OCI-M1 (cell line): ENCODE measurements around the gene PTPRQ.

Source experiments
- DNase-seq: peaks from one replicate; lab custom pipeline; 2025; lab: John Stamatoyannopoulos, UW

The PTPRQ gene

GRCh38 chr12:80643961-80644360, 199.9 kb downstream of the PTPRQ start:
- DNase-seq, result no peak

DNA sequence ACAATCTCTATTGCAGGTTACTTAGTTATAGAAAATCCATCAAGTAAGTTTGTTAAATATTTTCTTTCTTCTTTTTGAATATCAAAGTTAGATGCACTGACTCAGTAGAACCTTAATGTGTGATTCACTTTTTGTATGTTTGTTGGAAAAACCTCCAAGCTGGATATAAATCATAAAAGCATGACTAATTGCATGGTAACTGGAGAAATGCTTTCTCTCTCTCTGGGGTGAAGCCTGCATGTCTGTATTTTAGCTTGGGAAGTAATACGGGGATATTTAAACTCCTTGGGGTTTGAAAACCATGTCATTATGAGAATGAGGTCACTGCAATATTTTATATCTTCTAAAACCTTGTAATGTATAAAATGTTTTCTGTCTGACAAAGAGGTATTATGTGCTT, 204.8 kb downstream of the PTPRQ start:
- DNase-seq, result no peak

- DNase-seq, result no peak
These were observed 211.7 kb downstream of the PTPRQ start for GRCh38 chr12:80655751-80656150.

GRCh38 chr12:80659512-80660063, 215.6 kb downstream of the PTPRQ start:
- DNase-seq, result no peak

DNA sequence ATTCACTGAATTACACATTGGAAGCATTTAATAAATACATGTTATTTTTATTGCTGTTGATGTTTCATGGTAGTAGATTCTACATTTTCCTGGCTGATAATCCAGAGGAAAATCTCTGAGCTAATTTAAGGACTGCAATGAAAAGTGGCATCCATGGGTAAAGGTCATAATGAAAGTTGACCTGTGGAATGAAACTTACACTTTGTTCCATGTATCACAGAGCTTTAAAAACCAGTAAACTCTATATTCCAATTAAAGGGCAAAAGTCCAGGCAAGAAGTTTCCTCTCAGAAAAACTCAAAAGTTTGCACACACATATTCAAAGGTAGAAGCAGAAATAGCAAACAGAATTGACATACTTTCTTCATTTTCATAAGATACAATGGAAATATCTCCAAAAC, 218.6 kb downstream of the PTPRQ start:
- DNase-seq, result no peak

- no peak for DNase-seq
These were observed 226.2 kb downstream of the PTPRQ start for GRCh38 chr12:80670214-80670613.

DNA sequence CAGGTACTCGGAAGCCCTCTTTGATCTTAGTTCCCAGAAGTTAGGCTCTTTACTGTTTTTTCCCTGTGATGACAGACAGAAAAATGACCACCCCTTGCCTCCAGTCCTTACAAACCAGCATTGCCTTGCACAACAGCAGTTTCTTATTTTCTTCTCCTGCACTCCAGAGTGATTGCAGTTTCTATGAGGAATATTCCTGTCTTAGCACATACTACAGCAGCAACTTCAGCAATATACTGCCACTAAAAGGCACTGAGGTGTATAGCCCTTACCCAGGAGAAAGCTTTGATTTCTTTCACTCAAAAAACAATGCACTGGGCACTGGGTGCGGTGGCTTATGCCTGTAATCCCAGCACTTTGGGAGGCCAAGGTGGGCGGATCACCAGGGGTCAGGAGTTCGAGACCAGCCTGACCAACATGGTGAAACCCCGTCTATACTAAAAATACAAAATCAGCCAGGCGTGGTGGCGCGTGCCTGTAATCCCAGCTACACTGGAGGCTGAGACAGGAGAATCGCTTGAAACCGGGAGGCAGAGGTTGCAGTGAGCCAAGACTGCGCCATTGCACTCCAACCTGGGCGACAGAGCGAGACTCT, 232.1 kb downstream of the PTPRQ start:
- peak; percentile 16 for DNase-seq

GRCh38 chr12:80676856-80677255, 232.8 kb downstream of the PTPRQ start:
- no peak for DNase-seq

DNA sequence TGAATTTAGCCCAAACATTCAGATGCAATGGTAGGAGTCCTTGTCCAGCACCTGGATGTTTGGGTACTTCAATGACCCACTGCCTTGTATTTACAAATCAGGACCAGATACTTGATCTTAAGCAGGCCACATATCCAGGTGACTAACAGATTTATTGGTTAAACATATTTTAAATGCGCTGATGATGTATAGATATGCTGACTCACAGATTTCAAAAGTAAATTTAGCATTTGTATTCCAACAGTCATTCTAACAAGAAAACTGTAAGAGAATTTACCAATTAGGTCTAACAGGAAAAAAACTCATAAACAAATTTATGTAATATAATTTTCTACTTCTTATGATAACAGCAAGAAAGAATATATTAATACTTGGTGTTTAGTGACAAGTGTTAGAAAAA, 234.0 kb downstream of the PTPRQ start:
- no peak for DNase-seq

DNA sequence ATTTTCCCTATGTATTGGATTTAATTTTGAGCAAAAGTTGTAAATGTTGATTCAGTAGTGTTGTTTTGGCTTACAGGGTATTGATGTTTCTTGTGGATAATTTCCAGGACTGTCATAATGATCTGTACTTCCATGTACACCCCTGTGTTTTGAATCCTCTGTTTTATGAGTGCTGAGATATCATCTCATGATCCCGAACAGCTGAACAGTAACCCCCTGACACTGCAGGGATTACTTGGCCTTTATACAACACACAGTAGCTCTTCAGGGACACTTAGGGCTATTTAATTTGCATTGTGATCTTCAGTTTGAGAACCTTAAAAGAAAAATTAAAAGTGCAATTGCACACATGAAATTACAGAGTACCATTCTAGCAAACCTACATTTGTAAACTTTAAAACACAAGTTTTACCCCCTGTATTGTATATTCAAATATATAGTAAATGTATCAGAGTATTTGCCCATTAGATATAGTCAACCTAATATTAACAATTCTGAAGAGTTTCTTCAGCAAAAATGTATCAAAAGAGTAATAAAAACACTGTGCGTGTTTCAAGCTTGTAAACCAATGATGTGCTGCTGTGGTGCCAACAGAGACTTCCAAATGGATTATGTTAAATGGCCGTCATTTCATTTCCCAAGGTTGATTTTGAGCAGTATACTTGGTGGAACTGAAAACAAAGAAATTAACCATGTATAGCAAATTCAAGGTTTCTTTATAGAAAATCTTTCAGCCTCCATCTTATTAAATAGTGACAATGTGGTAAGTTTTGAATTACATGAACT, 235.5 kb downstream of the PTPRQ start:
- no peak for DNase-seq

DNA sequence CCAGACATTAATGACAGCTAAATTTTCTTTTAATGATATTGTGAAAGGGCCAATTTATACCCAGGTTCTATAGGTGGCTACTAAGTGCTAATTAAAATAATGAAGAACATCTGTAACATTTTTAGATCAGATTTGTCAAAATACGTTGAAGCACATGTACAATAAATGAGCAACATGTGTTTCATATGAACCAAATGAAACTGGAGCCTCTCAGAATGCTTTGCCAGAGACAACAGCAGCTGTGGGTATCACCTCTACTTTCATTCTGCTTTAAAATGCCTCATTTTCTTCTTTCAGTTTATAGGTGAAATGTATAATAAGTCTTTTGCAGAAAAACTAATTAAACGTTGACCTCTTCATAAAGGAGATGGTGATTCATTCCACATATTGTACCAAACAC, 237.3 kb downstream of the PTPRQ start:
- DNase-seq, result peak; percentile 34

GRCh38 chr12:80681786-80682185, 237.8 kb downstream of the PTPRQ start:
- DNase-seq, result peak; percentile 11

GRCh38 chr12:80684077-80684495, 240.1 kb downstream of the PTPRQ start:
- DNase-seq, result no peak

- no peak for DNase-seq
These were observed 246.1 kb downstream of the PTPRQ start for GRCh38 chr12:80690090-80690489.

- no peak for DNase-seq
These were observed 246.5 kb downstream of the PTPRQ start for GRCh38 chr12:80690513-80690912.

DNA sequence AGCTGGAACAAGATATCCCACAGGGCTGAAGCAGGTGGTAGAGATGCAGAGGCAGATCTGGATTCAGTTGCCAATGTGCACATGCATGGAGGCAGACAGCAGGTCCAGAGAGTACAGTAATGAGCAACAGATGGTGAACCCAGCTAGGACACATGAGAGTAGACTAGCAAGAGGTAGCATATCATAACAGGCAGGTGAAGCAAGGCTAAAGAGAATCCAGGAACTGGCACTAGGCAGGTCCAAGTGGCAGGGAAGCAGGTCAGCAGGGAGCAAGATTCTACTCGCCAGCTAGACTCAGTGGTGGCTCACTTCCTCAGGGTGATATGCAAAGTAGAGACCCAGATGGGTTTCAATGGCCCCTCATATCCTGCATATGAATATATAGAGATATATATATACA, 248.1 kb downstream of the PTPRQ start:
- no peak for DNase-seq

- DNase-seq, result no peak
These were observed 253.3 kb downstream of the PTPRQ start for GRCh38 chr12:80697270-80697887.

DNA sequence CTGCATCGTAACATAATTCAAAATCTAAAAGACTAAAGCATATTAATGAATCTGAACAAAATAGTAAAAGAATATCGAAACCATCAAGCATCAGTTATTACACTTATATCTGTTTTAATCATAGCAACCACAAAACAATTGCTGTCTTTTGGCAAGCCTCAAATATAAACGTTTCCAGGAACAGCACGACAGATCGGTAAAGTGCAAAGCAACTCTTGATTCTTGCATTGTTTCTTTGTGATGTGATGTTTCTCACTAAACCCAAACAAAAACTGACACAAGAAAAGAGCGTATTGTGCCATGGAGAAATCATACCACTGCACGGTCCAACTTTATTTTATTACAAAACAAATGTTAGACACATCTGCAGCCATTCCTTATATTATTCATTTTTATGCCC, 254.2 kb downstream of the PTPRQ start:
- no peak for DNase-seq

DNA sequence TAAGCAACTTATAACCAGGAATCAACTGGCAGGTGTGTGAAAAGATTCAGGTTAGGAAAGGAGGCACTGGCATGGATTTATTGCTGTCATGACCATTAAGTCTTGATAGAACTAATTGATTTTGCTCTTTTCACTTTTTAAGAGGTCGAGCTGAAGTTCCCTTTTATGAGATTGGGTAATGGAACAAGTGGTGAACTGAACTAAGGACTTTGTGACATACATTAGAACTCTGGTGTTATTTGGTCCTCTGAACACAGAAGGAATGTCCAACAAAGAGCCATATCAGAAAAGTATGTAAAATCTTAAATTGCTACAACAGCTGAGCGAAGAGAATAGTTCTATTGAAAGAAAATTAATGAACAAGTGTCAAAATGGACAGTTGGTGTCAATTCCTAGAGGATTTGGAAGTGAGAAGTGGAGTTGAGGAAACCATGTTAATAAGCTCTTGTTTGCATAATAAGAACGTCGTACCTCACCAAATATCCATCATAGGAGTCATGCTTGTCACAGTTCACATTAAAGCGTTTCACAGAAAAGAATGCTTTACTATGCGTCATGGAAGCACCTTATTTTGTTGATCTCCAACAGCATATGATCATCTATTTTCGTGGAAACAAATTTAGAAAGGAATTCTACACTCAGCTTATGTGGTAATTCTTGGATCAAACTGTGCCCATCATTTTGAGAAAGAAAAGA, 255.0 kb downstream of the PTPRQ start:
- no peak for DNase-seq

- no peak for DNase-seq
These were observed 256.3 kb downstream of the PTPRQ start for GRCh38 chr12:80700327-80700726.

GRCh38 chr12:80701388-80701787, 257.4 kb downstream of the PTPRQ start:
- no peak for DNase-seq
